K562 (cell line): ENCODE results near the gene PDLIM5. TPM values are rescaled to one million over a fixed set of nuclear protein-coding genes. Genes with fewer than 3 reads are reported as not detected.

Experiments used
- BCOR ChIP-seq: fragments of 450-650 bp; IDR thresholded peaks from 2 replicates; pipeline ENCODE4 v1.6.1; 2016
- CBFA2T2 ChIP-seq: fragments of 450-650 bp; conservative IDR thresholded peaks from 2 replicates; pipeline ENCODE4 v1.6.1; 2017; ENCODE audit warnings: mild to moderate bottlenecking
- CC2D1A ChIP-seq: fragments of 450-650 bp; IDR thresholded peaks from 2 replicates; pipeline ENCODE4 v1.6.1; 2017; ENCODE audit warnings: mild to moderate bottlenecking
- COPS2 ChIP-seq: fragments of 450-650 bp; conservative IDR thresholded peaks from 2 replicates; pipeline ENCODE4 v1.6.1; 2016; ENCODE audit warnings: mild to moderate bottlenecking, moderate library complexity
- DACH1 ChIP-seq: fragments of 450-650 bp; IDR thresholded peaks from 2 replicates; pipeline ENCODE4 v1.6.1; 2018; ENCODE audit not compliant: partially characterized antibody
- E2F1 ChIP-seq: sonication (generic); formaldehyde crosslinking; IDR thresholded peaks from 2 replicates; pipeline ENCODE4 v1.8.1; 2023; ENCODE audit warnings: mild to moderate bottlenecking, missing genetic modification reagents, moderate library complexity
- EHMT2 ChIP-seq: fragments of 450-650 bp; IDR thresholded peaks from 2 replicates; pipeline ENCODE4 v1.6.1; 2018; ENCODE audit warnings: antibody characterized with exemption
- EP300 ChIP-seq: IDR thresholded peaks from 2 replicates; pipeline ENCODE4 v1.6.1; 2012; ENCODE audit warnings: low read length, improper control_type of control experiment
- HMGN3 ChIP-seq: IDR thresholded peaks from 2 replicates; pipeline ENCODE4 v1.6.1; 2011; ENCODE audit warnings: borderline replicate concordance, low read depth, mild to moderate bottlenecking, mixed read lengths, low read length; ENCODE audit not compliant: insufficient read length; ENCODE audit errors: extremely low read depth
- ID3 ChIP-seq, 2 experiments: fragments of 250-450 bp in 1 of 2; fragments of 450-650 bp in 1 of 2; sonication (Bioruptor Pico) in 1 of 2; IDR thresholded peaks; 2 replicates each; pipeline versions ENCODE4 v1.6.1 to v1.8.0; 2016 to 2021; ENCODE audit warnings: mild to moderate bottlenecking in 2 of 2, moderate library complexity in 2 of 2, missing compliant biosample characterization in 1 of 2, missing genetic modification characterization in 1 of 2
- MAFF ChIP-seq: IDR thresholded peaks from 2 replicates; pipeline ENCODE4 v1.6.1; 2012; ENCODE audit warnings: low read length, improper control_type of control experiment
- MAFK ChIP-seq: IDR thresholded peaks from 2 replicates; pipeline ENCODE4 v1.6.1; 2011; ENCODE audit warnings: low read length, improper control_type of control experiment
- MIER1 ChIP-seq: fragments of 450-650 bp; IDR thresholded peaks from 2 replicates; pipeline ENCODE4 v1.6.1; 2016; ENCODE audit warnings: antibody characterized with exemption, mild to moderate bottlenecking, low read depth
- MYNN ChIP-seq, 2 experiments: sonication (generic); formaldehyde crosslinking in 1 of 2; IDR thresholded peaks; 2 replicates each; pipeline versions ENCODE4 v1.5.0 to v1.6.1; 2016 to 2020; ENCODE audit warnings: antibody characterized with exemption in 1 of 2, missing genetic modification reagents in 1 of 2
- NEUROD1 ChIP-seq: fragments of 150-350 bp; IDR thresholded peaks from 2 replicates; pipeline ENCODE4 v1.6.1; 2014; ENCODE audit warnings: borderline replicate concordance, low read length, low read depth; ENCODE audit not compliant: partially characterized antibody
- NFIX ChIP-seq: fragments of 250-450 bp; sonication (Bioruptor Pico); IDR thresholded peaks from 2 replicates; pipeline ENCODE4 v1.4.0; 2020; ENCODE audit warnings: low read depth, mild to moderate bottlenecking, moderate library complexity
- NKRF ChIP-seq: fragments of 450-650 bp; IDR thresholded peaks from 2 replicates; pipeline ENCODE4 v1.6.1; 2016; ENCODE audit warnings: borderline replicate concordance
- PKNOX1 ChIP-seq: fragments of 450-650 bp; IDR thresholded peaks from 2 replicates; pipeline ENCODE4 v1.6.1; 2016
- SMAD2 ChIP-seq: fragments of 150-350 bp; IDR thresholded peaks from 2 replicates; pipeline ENCODE4 v1.6.1; 2014; ENCODE audit warnings: low read depth, mild to moderate bottlenecking, low read length
- SOX6 ChIP-seq: fragments of 450-650 bp; IDR thresholded peaks from 2 replicates; pipeline ENCODE4 v1.6.1; 2014; ENCODE audit warnings: mild to moderate bottlenecking
- TAL1 ChIP-seq: fragments of 450-650 bp; IDR thresholded peaks from 2 replicates; pipeline ENCODE4 v1.6.1; 2016; ENCODE audit warnings: mild to moderate bottlenecking
- TBL1XR1 ChIP-seq, 2 experiments: IDR thresholded peaks; 2 replicates each; pipeline ENCODE4 v1.6.1; 2012; ENCODE audit warnings: improper control_type of control experiment in 2 of 2, low read length in 2 of 2, mild to moderate bottlenecking in 1 of 2
- YY1 ChIP-seq, 3 experiments: IDR thresholded peaks; 2 replicates each; pipeline ENCODE4 v1.6.1; 2011; ENCODE audit warnings: low read length in 2 of 3, mild to moderate bottlenecking in 2 of 3, moderate library complexity in 2 of 3, borderline replicate concordance in 1 of 3, control low read depth in 1 of 3, low read depth in 1 of 3; ENCODE audit not compliant: insufficient read depth in 3 of 3, insufficient replicate concordance in 2 of 3, control insufficient read depth in 1 of 3, insufficient read length in 1 of 3; ENCODE audit errors: extremely low read depth in 1 of 3
- ZNF24 ChIP-seq: fragments of 450-650 bp; IDR thresholded peaks from 2 replicates; pipeline ENCODE4 v1.6.1; 2016
- ZNF316 ChIP-seq: fragments of 450-650 bp; IDR thresholded peaks from 2 replicates; pipeline ENCODE4 v1.6.1; 2016
- ZZZ3 ChIP-seq: fragments of 450-650 bp; IDR thresholded peaks from 2 replicates; pipeline ENCODE4 v1.6.1; 2016; ENCODE audit warnings: antibody characterized with exemption, mild to moderate bottlenecking, moderate library complexity
- polyA plus RNA-seq, 8 experiments: library from polyadenylated mRNA; depleted of rRNA in 4 of 8; stranded (reverse) in 5 of 8; unstranded in 3 of 8; fragments of >200 nt; fragmentation: Nextera tagmentation in 2 of 8; fragmentation: Illumina TruSeq in 1 of 8; extraction: Ambion mirVana in 2 of 8; extraction: Trizol in 1 of 8; gene quantifications; 2 replicates each; pipeline versions ENCODE4 v1.2.1 to v1.2.3, GENCODE V29; 2011 to 2014; ENCODE audit warnings: inconsistent platforms in 1 of 8, missing spikeins in 1 of 8
- total RNA-seq, 7 experiments: library from RNA; depleted of rRNA in 6 of 7; stranded (reverse); fragments of >200 nt in 6 of 7; fragmentation: Illumina TruSeq in 2 of 7; extraction: Trizol in 2 of 7; gene quantifications; 2 replicates each; pipeline versions ENCODE4 v1.2.1 to v1.2.3, GENCODE V29; 2011 to 2021; ENCODE audit warnings: low replicate concordance in 1 of 7

The PDLIM5 gene
- total and polyA plus RNA-seq, 9 of the 15 experiments (the other 6 are each of a cell fraction or from before 2014, with no cell fraction given): 36.9 to 127 (median 62.5) TPM

- TF ChIP-seq ID3 (CRISPR knock-in tag; IDR thresholded peaks at IDR 0.05): no peak
- TF ChIP-seq ID3 (tag; IDR thresholded peaks at IDR 0.05): peak; percentile 56; the same call in 1 of the 2 replicates
- peak; percentile 33 for TF ChIP-seq DACH1
- TF ChIP-seq NEUROD1: peak; percentile 30
- no peak for TF ChIP-seq ZZZ3
- TF ChIP-seq YY1 (IDR thresholded peaks at IDR 0.05; ENCODE audit: borderline replicate concordance in 1 of 3, control insufficient read depth in 1 of 3, extremely low read depth in 1 of 3, insufficient read depth in 3 of 3, insufficient read length in 1 of 3, insufficient replicate concordance in 2 of 3, low read depth in 1 of 3, low read length in 2 of 3): no peak
- peak; percentile 88 for TF ChIP-seq ZNF24
- no peak for TF ChIP-seq E2F1 (CRISPR knock-in tag)
- no peak for TF ChIP-seq NFIX (CRISPR knock-in tag)
- TF ChIP-seq MYNN (IDR thresholded peaks at IDR 0.05): peak; percentile 36; the same call in 1 of the 2 replicates
- TF ChIP-seq MYNN (CRISPR knock-in tag; IDR thresholded peaks at IDR 0.05): no peak
- TF ChIP-seq SMAD2: no peak
- peak; percentile 57; the same call in 1 of the 2 replicates for TF ChIP-seq MAFK
- peak; percentile 36 for TF ChIP-seq HMGN3
- peak in 1 of 2 experiments; percentile 98; a peak in 2 of 4 replicates for TF ChIP-seq TBL1XR1 (IDR thresholded peaks at IDR 0.05; ENCODE audit: low read length in 2 of 2)
- peak; percentile 30; the same call in 1 of the 2 replicates for TF ChIP-seq PKNOX1
- TF ChIP-seq ZNF316: peak; percentile 70
- peak; percentile 87; the same call in 1 of the 2 replicates for TF ChIP-seq CC2D1A
- TF ChIP-seq EP300: peak; percentile 97
- peak; percentile 93 for TF ChIP-seq CBFA2T2
- peak; percentile 60; the same call in 1 of the 2 replicates for TF ChIP-seq MAFF
- peak; percentile 93 for TF ChIP-seq SOX6
- TF ChIP-seq COPS2: no peak
- TF ChIP-seq MIER1: no peak
- TF ChIP-seq EHMT2: no peak
- peak; percentile 94 for TF ChIP-seq TAL1
- TF ChIP-seq NKRF: no peak
- peak; percentile 41; the same call in 1 of the 2 replicates for TF ChIP-seq BCOR
These were observed 98.6 kb downstream of the PDLIM5 start (continued) for GRCh38 chr4:94550352-94550751.
